ENCODE measurements around the gene AIP. TPM values are rescaled to one million over a fixed set of nuclear protein-coding genes. Genes with fewer than 3 reads are reported as not detected.
"Not testable (repeated sequence)": the region's sequence is repeated elsewhere in the genome, so short reads cannot be mapped to it uniquely, and the experiment has no call there.

The AIP gene
- total RNA-seq, 1 donor from 2014 or later, result 56.4 TPM

- DNase-seq (ENCODE audit: low read depth), result no peak
These were observed 14.4 kb upstream of the AIP start for GRCh38 chr11:67468456-67468758.

GRCh38 chr11:67468759-67469507 is 13.9 kb upstream of the AIP start, which contains the start of gene TMEM134:
Gene TMEM134 (minus strand): TSS chr11:67469251. CDS start chr11:67469192, 59 bp downstream.
- DNase-seq (ENCODE audit: low read depth), result peak; percentile 93

- DNase-seq (ENCODE audit: low read depth), result no peak
These were observed 13.4 kb upstream of the AIP start for GRCh38 chr11:67469508-67469811.

- no peak for DNase-seq (ENCODE audit: low read depth)
These were observed 12.4 kb upstream of the AIP start for GRCh38 chr11:67470337-67471002.

- no peak for DNase-seq (ENCODE audit: low read depth)
These were observed 9.9 kb upstream of the AIP start for GRCh38 chr11:67472882-67473281.

- DNase-seq (ENCODE audit: low read depth), result not testable (repeated sequence)
These were observed 6.1 kb upstream of the AIP start for GRCh38 chr11:67476692-67477091.

GRCh38 chr11:67477344-67478050 is 5.3 kb upstream of the AIP start:
- not testable (repeated sequence) for DNase-seq (ENCODE audit: low read depth)

GRCh38 chr11:67482275-67482826 is 475 bp upstream of the AIP start:
- DNase-seq (ENCODE audit: low read depth), result no peak

GRCh38 chr11:67483831-67484665 is 1.2 kb downstream of the AIP start:
- no peak for DNase-seq (ENCODE audit: low read depth)

- DNase-seq (ENCODE audit: low read depth), result no peak
These were observed 2.1 kb downstream of the AIP start for GRCh38 chr11:67484847-67485311.

GRCh38 chr11:67485873-67486361 is 3.1 kb downstream of the AIP start:
- DNase-seq (ENCODE audit: low read depth), result not testable (repeated sequence)

GRCh38 chr11:67486481-67487195 is 3.8 kb downstream of the AIP start:
- DNase-seq (ENCODE audit: low read depth), result no peak

GRCh38 chr11:67489203-67489884 is 6.5 kb downstream of the AIP start:
- DNase-seq (ENCODE audit: low read depth), result no peak

- no peak for DNase-seq (ENCODE audit: low read depth)
These were observed 7.3 kb downstream of the AIP start for GRCh38 chr11:67489885-67490726.

GRCh38 chr11:67490727-67491065 is 7.9 kb downstream of the AIP start:
- DNase-seq (ENCODE audit: low read depth), result no peak

- no peak for DNase-seq (ENCODE audit: low read depth)
These were observed 8.6 kb downstream of the AIP start for GRCh38 chr11:67491276-67492068.

GRCh38 chr11:67492069-67492727 is 9.4 kb downstream of the AIP start:
- no peak for DNase-seq (ENCODE audit: low read depth)

Measured in myocyte (in vitro differentiated cells).